HepG2 (cell line): ENCODE data around the gene FCN3. TPM values are rescaled to one million over a fixed set of nuclear protein-coding genes. Genes with fewer than 3 reads are reported as not detected.
A peak's percentile ranks its signal among the peaks of the same experiment; 100 is the strongest.

Experiments
- ATAC-seq: fragments of 200-7000 bp; cut with Tn5 transposase; 3 replicates; pipeline ENCODE4 v1.9.1; 2020; ENCODE audit warnings: mild to moderate bottlenecking, moderate library complexity
- BruUV-seq: library from RNA; stranded (reverse); fragments of 400-500 nt; replicated peaks from 2 replicates; lab custom pipeline; 2021; lab: Mats Ljungman, UMichigan
- CTCF ChIA-PET: fragments of 300-600 bp; formaldehyde crosslinking; extraction: SDS; loops from one replicate; lab custom pipeline; 2021; ENCODE audit warnings: low total read pairs, inconsistent platforms, low intra/inter-chr PET ratio; lab: Yijun Ruan, JAX
- POLR2A ChIA-PET: fragments of 350-600 bp; sonication (Branson Sonifier 250); formaldehyde crosslinking; loops from one replicate; lab custom pipeline; 2020; ENCODE audit warnings: antibody characterized with exemption, inconsistent platforms; lab: Yijun Ruan, JAX
- DNase-seq: peaks from one replicate; pipeline ENCODE4 v3.0.0-alpha.2; 2015; ENCODE audit warnings: low spot score
- FAIRE-seq: peaks from 3 replicates; lab custom pipeline; 2011; peaks lifted over from hg19 to GRCh38; lab: Jason Lieb, UNC
- H2AFZ ChIP-seq: one replicate; pipeline ENCODE4 v1.6.1; 2011; ENCODE audit warnings: low read length, inconsistent platforms
- H3K27ac ChIP-seq: fragments of 300-600 bp; 3 replicates; pipeline ENCODE4 v1.8.0; 2011; ENCODE audit warnings: mixed run types, mild to moderate bottlenecking, mixed read lengths, low read length, inconsistent platforms; ENCODE audit not compliant: insufficient read depth; ENCODE audit errors: extremely low read length
- H3K27me3 ChIP-seq, 2 experiments: fragments of 200-600 bp in 1 of 2; 2 replicates in 1 of 2; 3 replicates in 1 of 2; pipeline versions ENCODE4 v1.6.0 to v1.8.0; 2011; ENCODE audit warnings: low read length in 2 of 2, mild to moderate bottlenecking in 2 of 2, moderate library complexity in 2 of 2, inconsistent platforms in 1 of 2; ENCODE audit not compliant: insufficient read depth in 2 of 2, control insufficient read depth in 1 of 2
- H3K36me3 ChIP-seq, 2 experiments: fragments of 200-600 bp in 1 of 2; replicated peaks in 1 of 2; 2 replicates in 1 of 2; 3 replicates in 1 of 2; pipeline versions ENCODE4 v1.5.1 to v1.8.0; 2011; ENCODE audit warnings: low read length in 2 of 2, inconsistent platforms in 1 of 2; ENCODE audit not compliant: insufficient read depth in 2 of 2, control insufficient read depth in 1 of 2
- H3K4me1 ChIP-seq: 2 replicates; pipeline ENCODE4 v1.5.1; 2012; ENCODE audit warnings: low read length, inconsistent platforms; ENCODE audit not compliant: insufficient read depth
- H3K4me2 ChIP-seq: 2 replicates; pipeline ENCODE4 v1.6.0; 2011; ENCODE audit warnings: low read depth, low read length, inconsistent platforms
- H3K4me3 ChIP-seq, 3 experiments: fragments of 200-600 bp in 1 of 3; sonication (generic), shearing (Covaris generic) in 1 of 3; replicated peaks in 1 of 3; 2 replicates each; pipeline ENCODE4 v1.5.1; 2011 to 2016; ENCODE audit warnings: low read length in 3 of 3, inconsistent platforms in 2 of 3, low read depth in 2 of 3, mild to moderate bottlenecking in 2 of 3, control low read depth in 1 of 3, mixed read lengths in 1 of 3; ENCODE audit not compliant: insufficient read depth in 1 of 3
- H3K79me2 ChIP-seq: one replicate; pipeline ENCODE4 v1.6.1; 2011; ENCODE audit warnings: low read length, inconsistent platforms; ENCODE audit not compliant: insufficient read depth
- H3K9ac ChIP-seq: 2 replicates; pipeline ENCODE4 v1.6.0; 2011; ENCODE audit warnings: mild to moderate bottlenecking, low read depth, low read length, inconsistent platforms; ENCODE audit not compliant: insufficient read depth
- H3K9me3 ChIP-seq: 2 replicates; pipeline ENCODE4 v1.5.1; 2012; ENCODE audit warnings: mild to moderate bottlenecking, low read length
- H4K20me1 ChIP-seq: 2 replicates; pipeline ENCODE4 v1.6.0; 2011; ENCODE audit warnings: inconsistent platforms, mild to moderate bottlenecking, low read length, moderate library complexity; ENCODE audit not compliant: insufficient read depth
- BHLHE40 ChIP-seq: IDR thresholded peaks from 2 replicates; pipeline ENCODE4 v1.6.1; 2011; ENCODE audit warnings: low read length, improper control_type of control experiment
- BRD4 ChIP-seq: sonication (generic); formaldehyde crosslinking; IDR thresholded peaks from 2 replicates; pipeline ENCODE4 v1.4.0; 2020; ENCODE audit warnings: missing genetic modification reagents
- CBFB ChIP-seq: sonication (generic); formaldehyde crosslinking; IDR thresholded peaks from 2 replicates; pipeline ENCODE4 v1.4.0; 2020; ENCODE audit warnings: missing genetic modification reagents
- EP300 ChIP-seq, 3 experiments: sonication (generic) in 1 of 3; formaldehyde crosslinking in 1 of 3; IDR thresholded peaks; 2 replicates each; pipeline versions ENCODE4 v1.5.1 to v1.6.1; 2011 to 2020; ENCODE audit warnings: low read depth in 2 of 3, low read length in 2 of 3, borderline replicate concordance in 1 of 3, improper control_type of control experiment in 1 of 3, mild to moderate bottlenecking in 1 of 3, missing genetic modification reagents in 1 of 3, moderate library complexity in 1 of 3
- ETV5 ChIP-seq: IDR thresholded peaks from 2 replicates; pipeline ENCODE4 v1.6.1; 2018; ENCODE audit warnings: missing biosample characterization, missing genetic modification reagents, inconsistent platforms, borderline replicate concordance
- HNRNPLL ChIP-seq: fragments of 200-400 bp; formaldehyde crosslinking; IDR thresholded peaks from 2 replicates; pipeline ENCODE4 v1.6.1; 2017; ENCODE audit warnings: mild to moderate bottlenecking, low read depth, low read length; ENCODE audit not compliant: poor library complexity, severe bottlenecking
- MTA3 ChIP-seq: sonication (generic); formaldehyde crosslinking; IDR thresholded peaks from 2 replicates; pipeline ENCODE4 v1.4.0; 2020; ENCODE audit warnings: missing genetic modification reagents
- MTF2 ChIP-seq: sonication (generic); formaldehyde crosslinking; IDR thresholded peaks from 2 replicates; pipeline ENCODE4 v1.5.0; 2020; ENCODE audit warnings: missing genetic modification reagents, borderline replicate concordance
- MXI1 ChIP-seq: IDR thresholded peaks from 3 replicates; pipeline ENCODE4 v1.6.1; 2012; ENCODE audit warnings: low read depth, low read length, inconsistent platforms, borderline replicate concordance
- NCOA2 ChIP-seq: sonication (generic); formaldehyde crosslinking; IDR thresholded peaks from 2 replicates; pipeline ENCODE4 v1.8.0; 2022; ENCODE audit warnings: inconsistent platforms
- NCOR1 ChIP-seq: fragments of 200-600 bp; sonication (generic); IDR thresholded peaks from 2 replicates; pipeline ENCODE4 v1.7.0; 2017; ENCODE audit warnings: antibody characterized with exemption, low read length, borderline replicate concordance
- PHF8 ChIP-seq: sonication (generic); formaldehyde crosslinking; IDR thresholded peaks from 2 replicates; pipeline ENCODE4 v1.5.0; 2020; ENCODE audit warnings: missing genetic modification reagents
- RBFOX2 ChIP-seq: fragments of 200-400 bp; formaldehyde crosslinking; IDR thresholded peaks from 2 replicates; pipeline ENCODE4 v1.6.1; 2017; ENCODE audit warnings: low read depth, mild to moderate bottlenecking, low read length
- RFX5 ChIP-seq: IDR thresholded peaks from 2 replicates; pipeline ENCODE4 v1.6.1; 2011; ENCODE audit warnings: low read depth, low read length, improper control_type of control experiment
- RFXAP ChIP-seq: sonication (generic); formaldehyde crosslinking; IDR thresholded peaks from 2 replicates; pipeline ENCODE4 v1.4.0; 2020; ENCODE audit warnings: missing genetic modification reagents, borderline replicate concordance
- SAP130 ChIP-seq: IDR thresholded peaks from 2 replicates; pipeline ENCODE4 v1.6.1; 2016; ENCODE audit warnings: low read depth
- SIN3A ChIP-seq: IDR thresholded peaks from 2 replicates; pipeline ENCODE4 v1.6.1; 2011; ENCODE audit warnings: low read depth, mild to moderate bottlenecking, control low read depth, low read length, borderline replicate concordance
- SP5 ChIP-seq: IDR thresholded peaks from 2 replicates; pipeline ENCODE4 v1.6.1; 2016; ENCODE audit warnings: low read depth, borderline replicate concordance
- ZFX ChIP-seq: sonication (generic); formaldehyde crosslinking; IDR thresholded peaks from 2 replicates; pipeline ENCODE4 v1.4.0; 2020; ENCODE audit warnings: mild to moderate bottlenecking, low read depth, missing genetic modification reagents, moderate library complexity
- ZFY ChIP-seq: sonication (generic); formaldehyde crosslinking; IDR thresholded peaks from 2 replicates; pipeline ENCODE4 v1.4.0; 2020; ENCODE audit warnings: missing genetic modification reagents
- ZNF207 ChIP-seq: fragments of 450-650 bp; IDR thresholded peaks from 2 replicates; pipeline ENCODE4 v1.6.1; 2016; ENCODE audit warnings: antibody characterized with exemption, borderline replicate concordance
- ZNF264 ChIP-seq: sonication (generic); formaldehyde crosslinking; IDR thresholded peaks from 2 replicates; pipeline ENCODE4 v1.4.0; 2020; ENCODE audit warnings: missing genetic modification reagents
- ZNF496 ChIP-seq: sonication (generic); formaldehyde crosslinking; IDR thresholded peaks from 2 replicates; pipeline ENCODE4 v1.8.1; 2023; ENCODE audit warnings: mild to moderate bottlenecking, moderate library complexity, missing genetic modification reagents; ENCODE audit not compliant: insufficient replicate concordance
- ZNF512 ChIP-seq: sonication (generic); formaldehyde crosslinking; IDR thresholded peaks from 2 replicates; pipeline ENCODE4 v1.4.0; 2020; ENCODE audit warnings: mild to moderate bottlenecking, missing genetic modification reagents
- ZSCAN9 ChIP-seq: IDR thresholded peaks from 2 replicates; pipeline ENCODE4 v1.6.1; 2016; ENCODE audit warnings: borderline replicate concordance
- WGBS: methylation state at CpG from one replicate; pipeline ENCODE4 v1.1.6; 2017; ENCODE audit warnings: low lambda C conversion rate; 5-methylcytosine and 5-hydroxymethylcytosine counted together
- in situ Hi-C: cut with HindIII; loops from 2 replicates; pipeline ENCODE4 v1.10.0; 2017; ENCODE audit warnings: low pct_unique_long_range_greater_than_20kb; ENCODE audit not compliant: extremely low pct_ligation_motif_present
- intact Hi-C: fragments of 100-400 bp; cut with micrococcal nuclease; formaldehyde crosslinking; loops from one replicate; pipeline ENCODE4 v1.10.0; 2022; ENCODE audit not compliant: unreplicated experiment
- polyA plus RNA-seq, 8 experiments: library from polyadenylated mRNA; depleted of rRNA in 3 of 8; stranded (reverse) in 7 of 8; unstranded in 1 of 8; fragments of >200 nt; fragmentation: Illumina TruSeq in 4 of 8; extraction: Trizol in 4 of 8; gene quantifications; 2 replicates each; pipeline versions ENCODE4 v1.2.1 to v1.2.3, GENCODE V29; 2011 to 2016; ENCODE audit warnings: low read depth in 4 of 8, missing spikeins in 1 of 8, mixed read lengths in 1 of 8; ENCODE audit not compliant: insufficient read depth in 1 of 8
- total RNA-seq, 5 experiments: library from RNA; depleted of rRNA; stranded (reverse); fragments of >200 nt; fragmentation: Illumina TruSeq; extraction: Trizol; gene quantifications; 2 replicates each; pipeline ENCODE4 v1.2.3, GENCODE V29; 2016; ENCODE audit warnings: low read depth in 1 of 5

Gene FCN3
- total and polyA plus RNA-seq, 2 of the 13 experiments (the other 11 are each of a cell fraction or from before 2014, with no cell fraction given) = not detected

GRCh38 chr1:27366113-27366410 lies 8.6 kb downstream of the FCN3 start:
- Histone ChIP-seq H3K36me3 (no peaks in the 10 kb centered on the region), H3K4me3 (peak overlapping the region; percentile 64 to 84 (median 84); a peak in 5 of 6 replicates), H4K20me1 (no peaks in the 10 kb centered on the region), H3K4me2 (peak overlapping the region; percentile 84), H3K27me3 (peaks cover 2 to 16% of the 10 kb centered on the region in 2 experiments; a peak in 3 of 5 replicates), H3K79me2 (no peaks in the 10 kb centered on the region), H2AFZ (no peak overlapping the region), H3K9ac (peak overlapping the region; percentile 66; the same call in 1 of the 2 replicates), H3K4me1 (peaks cover 27% of the 10 kb centered on the region), H3K27ac (peak overlapping the region; percentile 33), H3K9me3 (no peaks in the 10 kb centered on the region)
- FAIRE-seq (no peak), ATAC-seq (peak; percentile 64), DNase-seq (peak; percentile 52)
- no TSS peak for BruUV-seq
- CTCF ChIA-PET = interaction anchor here (1.1 kb wide), 1 partner anchor 22 kb away, joined by 3 read pairs; no protein-coding TSS in a partner anchor
- intact Hi-C loops = no loop called here
- in situ Hi-C loops = no loop called here
- POLR2A ChIA-PET = interaction anchor here (0.6 to 3.2 kb wide), 14 partner anchors 12 to 407 kb away, joined by 3 to 20 read pairs (median 4); partner anchors contain the start of genes FAM76A, IFI6, SLC9A1 and STX12
- WGBS = 3% methylated on average over 10 of the region's 30 CpGs
- TF ChIP-seq ZNF207 (no peak), SAP130 (peak; percentile 5; the same call in 1 of the 2 replicates), RFXAP (0 out of 2 replicates have a peak, but pooled peaks have one; percentile 40), ETV5 (CRISPR knock-in tag) (0 out of 2 replicates have a peak, but pooled peaks have one; percentile 10), SP5 (peak; percentile 29; the same call in 1 of the 2 replicates), NCOA2 (CRISPR knock-in tag) (no peak), HNRNPLL (peak; percentile 97), ZSCAN9 (CRISPR knock-in tag) (no peak), RBFOX2 (peak; percentile 17; the same call in 1 of the 2 replicates), ZFX (CRISPR knock-in tag) (0 out of 2 replicates have a peak, but pooled peaks have one; percentile 5), PHF8 (CRISPR knock-in tag) (0 out of 2 replicates have a peak, but pooled peaks have one; percentile 23), ZFY (CRISPR knock-in tag) (peak; percentile 40; the same call in 1 of the 2 replicates), BHLHE40 (0 out of 2 replicates have a peak, but pooled peaks have one; percentile 10), CBFB (CRISPR knock-in tag) (no peak), MTA3 (CRISPR knock-in tag) (no peak), MTF2 (CRISPR knock-in tag) (no peak), SIN3A (peak; percentile 14; the same call in 1 of the 2 replicates), EP300 (IDR thresholded peaks at IDR 0.05; ENCODE audit: low read depth in 2 of 2, low read length in 2 of 2) (no peak), EP300 (CRISPR knock-in tag; IDR thresholded peaks at IDR 0.05; ENCODE audit: borderline replicate concordance) (no peak), BRD4 (CRISPR knock-in tag) (no peak), ZNF512 (CRISPR knock-in tag) (no peak), ZNF496 (CRISPR knock-in tag) (no peak), NCOR1 (no peak), RFX5 (peak; percentile 65), ZNF264 (CRISPR knock-in tag) (no peak), MXI1 (peak; percentile 49; the same call in 1 of the 3 replicates)
